LNCAP (cell line): ENCODE results near the gene SEMA5A.

Source experiments
- CTCF ChIP-seq: fragments of 450-650 bp; IDR thresholded peaks from 2 replicates; pipeline ENCODE4 v1.5.1; 2017; ENCODE audit warnings: mild to moderate bottlenecking

Gene SEMA5A

GRCh38 chr5:9505225-9505624 lies 40.6 kb downstream of the SEMA5A start:
- no peak for TF ChIP-seq CTCF

GRCh38 chr5:9502864-9503263 lies 43.0 kb downstream of the SEMA5A start:
- TF ChIP-seq CTCF: no peak

- no peak for TF ChIP-seq CTCF
These were observed 43.6 kb downstream of the SEMA5A start for GRCh38 chr5:9502050-9502834.

GRCh38 chr5:9500625-9501024 lies 45.2 kb downstream of the SEMA5A start:
- no peak for TF ChIP-seq CTCF

GRCh38 chr5:9500193-9500592 lies 45.7 kb downstream of the SEMA5A start:
- no peak for TF ChIP-seq CTCF

GRCh38 chr5:9499498-9499876 lies 46.4 kb downstream of the SEMA5A start:
- TF ChIP-seq CTCF: no peak

- peak; percentile 54 for TF ChIP-seq CTCF
These were observed 47.1 kb downstream of the SEMA5A start for GRCh38 chr5:9498541-9499497.
